NCI-H82 treated with DMSO at 0.1 percent for 48 hours (cell line): ENCODE data around the gene CTNNA3.

Experiments
- DNase-seq: peaks from one replicate; lab custom pipeline; 2025; ENCODE audit not compliant: unreplicated experiment; lab: John Stamatoyannopoulos, UW

The CTNNA3 gene

GRCh38 chr10:66951896-66952295 is 744.1 kb downstream of the CTNNA3 start:
- DNase-seq, result no peak

- no peak for DNase-seq
Observed at GRCh38 chr10:66943590-66943989, 752.4 kb downstream of the CTNNA3 start.

GRCh38 chr10:66942407-66942806 is 753.6 kb downstream of the CTNNA3 start:
- DNase-seq, result no peak

DNA sequence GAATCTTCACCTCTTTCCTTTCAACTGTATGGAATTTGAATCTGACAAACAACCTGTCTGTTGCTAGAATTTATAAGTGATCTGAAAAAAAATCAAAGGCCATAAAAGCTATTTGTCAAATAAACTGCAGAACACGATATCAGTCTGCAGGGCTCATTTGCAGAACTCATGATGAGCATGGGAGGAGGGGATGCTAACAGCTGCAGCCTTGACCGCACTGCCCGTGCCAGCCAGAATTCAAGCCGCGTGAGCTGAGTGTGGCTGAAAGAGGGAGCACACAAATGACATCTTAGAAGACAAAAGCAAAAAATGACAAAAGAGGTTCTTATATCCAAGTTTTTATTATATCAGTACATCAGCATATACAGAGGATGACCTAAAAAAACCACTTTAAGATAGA is 754.5 kb downstream of the CTNNA3 start:
- no peak for DNase-seq

GRCh38 chr10:66940965-66941364 is 755.0 kb downstream of the CTNNA3 start:
- no peak for DNase-seq

GRCh38 chr10:66934711-66935110 is 761.3 kb downstream of the CTNNA3 start:
- no peak for DNase-seq

DNA sequence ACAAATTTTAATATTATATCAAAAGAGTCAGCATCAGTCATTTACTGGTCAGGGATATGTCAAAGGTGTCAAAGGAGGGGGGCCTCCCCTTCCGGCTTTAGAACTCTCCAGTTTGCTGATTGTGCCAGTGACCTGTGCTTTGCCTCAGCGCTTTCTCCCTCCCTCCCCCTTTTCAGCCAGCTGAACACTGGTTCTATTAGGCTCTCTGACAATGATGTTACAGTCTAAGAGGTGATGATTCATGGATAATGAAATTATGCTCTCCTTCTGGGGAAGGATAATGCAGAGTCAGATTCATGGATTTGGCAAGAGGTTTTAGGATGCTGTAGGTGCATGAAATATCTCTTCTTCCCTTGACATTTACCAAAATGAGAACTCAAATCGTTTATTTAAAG is 764.0 kb downstream of the CTNNA3 start:
- DNase-seq, result no peak

DNA sequence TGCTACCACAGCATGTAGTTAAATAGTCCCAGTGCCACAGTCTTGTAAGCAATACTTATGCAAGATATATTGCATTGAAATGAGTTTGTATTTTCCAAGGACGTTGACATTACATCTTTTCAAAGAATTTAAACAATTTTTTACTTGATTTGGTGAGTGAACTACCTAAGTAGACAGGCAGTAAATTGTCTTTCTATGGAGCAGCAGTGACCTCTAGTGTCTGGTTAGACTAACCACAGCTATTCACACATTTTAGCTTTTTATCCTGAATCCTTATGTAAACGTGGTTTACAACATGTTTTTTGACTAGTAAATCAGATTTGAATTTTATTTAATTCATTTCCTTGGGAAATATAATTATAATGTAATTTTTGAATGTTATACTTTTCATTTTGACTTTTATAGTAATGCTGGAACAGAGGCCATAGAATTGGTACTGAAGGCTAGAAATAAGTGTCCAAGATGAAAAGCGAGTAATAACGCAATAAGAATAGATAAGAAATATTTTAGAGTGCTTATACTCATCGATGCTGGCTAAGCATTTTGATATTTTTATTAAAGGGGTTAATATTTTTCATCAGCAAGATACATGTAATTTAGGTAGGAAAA is 764.6 kb downstream of the CTNNA3 start:
- peak; percentile 54 for DNase-seq

GRCh38 chr10:66929375-66929774 is 766.6 kb downstream of the CTNNA3 start:
- no peak for DNase-seq

DNA sequence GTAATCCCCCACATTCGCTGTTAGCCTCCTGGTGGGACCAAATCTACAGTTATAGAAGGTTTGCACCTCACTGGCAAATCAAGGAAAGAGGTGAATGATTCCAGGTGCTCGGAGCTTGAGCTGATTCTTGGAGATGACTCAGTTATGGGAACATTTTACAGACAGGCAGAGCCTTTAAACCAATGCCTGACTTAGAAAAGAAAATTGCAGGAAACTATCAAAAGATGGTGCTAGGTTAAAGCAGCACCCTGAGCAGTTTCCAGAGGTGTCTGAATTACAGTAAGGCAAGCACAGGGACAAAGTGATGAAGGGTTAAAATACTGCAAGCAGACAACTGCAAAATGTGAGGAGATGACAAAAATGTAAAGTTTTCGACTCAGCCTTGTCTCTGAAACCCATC is 767.2 kb downstream of the CTNNA3 start:
- DNase-seq, result no peak

- DNase-seq, result no peak
Observed at GRCh38 chr10:66927971-66928770, 767.8 kb downstream of the CTNNA3 start.

- no peak for DNase-seq
Observed at GRCh38 chr10:66927251-66927935, 768.6 kb downstream of the CTNNA3 start.

GRCh38 chr10:66926841-66927240 is 769.2 kb downstream of the CTNNA3 start:
- DNase-seq, result no peak

DNA sequence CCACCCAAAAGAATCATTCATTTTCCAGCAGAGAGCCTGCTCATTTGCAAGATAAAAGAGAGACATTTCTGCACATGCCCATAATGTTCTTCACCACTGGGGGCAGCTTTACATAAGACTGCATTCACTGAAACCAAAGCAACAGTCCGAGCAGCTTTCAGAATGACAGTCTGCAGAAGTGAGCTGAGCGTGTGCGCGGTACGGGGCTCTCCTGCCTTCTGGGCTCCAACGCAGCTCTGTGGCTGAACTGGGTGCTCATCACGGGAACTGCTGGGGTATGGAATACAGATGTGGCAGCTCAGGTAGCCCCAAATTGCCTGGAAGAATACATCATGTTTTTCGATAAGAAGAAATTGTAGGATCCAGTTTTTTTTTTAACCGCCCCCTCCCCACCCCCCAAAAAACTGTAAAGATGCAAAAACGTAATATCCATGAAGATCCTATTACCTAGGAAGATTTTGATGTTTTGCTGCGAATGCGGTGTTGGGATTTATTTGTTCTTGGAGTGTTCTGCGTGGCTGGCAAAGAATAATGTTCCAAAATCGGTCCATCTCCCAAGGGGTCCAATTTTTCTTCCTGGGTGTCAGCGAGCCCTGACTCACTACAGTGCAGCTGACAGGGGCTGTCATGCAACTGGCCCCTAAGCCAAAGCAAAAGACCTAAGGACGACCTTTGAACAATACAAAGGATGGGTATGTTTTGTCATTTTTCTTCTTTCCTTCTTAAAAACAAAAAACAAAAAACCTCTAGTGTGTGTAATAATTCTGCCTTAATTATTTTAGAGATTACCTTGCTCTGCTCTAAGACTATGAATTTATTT is 769.9 kb downstream of the CTNNA3 start, which contains the start of gene LRRTM3:
Gene LRRTM3, plus strand, starts transcription at position 141 of the 820 bp plus-strand sequence.
- peak; percentile 61 for DNase-seq

DNA sequence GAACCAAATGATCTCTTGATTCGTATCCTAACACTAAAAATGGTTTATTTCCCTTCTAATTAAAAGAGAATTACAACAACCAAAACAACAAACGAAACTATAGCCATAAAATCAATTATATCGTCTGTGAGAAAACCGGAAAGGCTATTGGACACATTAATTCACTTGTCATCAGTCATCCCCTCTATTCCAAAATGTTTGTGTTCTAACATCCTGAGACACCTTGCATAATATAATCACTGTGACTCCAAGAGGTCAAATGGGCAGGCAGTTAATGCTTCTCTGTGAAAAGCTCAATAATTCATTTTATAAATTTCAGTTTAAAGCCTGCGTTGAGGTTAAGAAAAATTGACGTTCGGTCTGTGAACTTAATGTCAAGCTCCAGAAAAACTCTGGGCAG is 770.6 kb downstream of the CTNNA3 start:
- DNase-seq, result no peak

DNA sequence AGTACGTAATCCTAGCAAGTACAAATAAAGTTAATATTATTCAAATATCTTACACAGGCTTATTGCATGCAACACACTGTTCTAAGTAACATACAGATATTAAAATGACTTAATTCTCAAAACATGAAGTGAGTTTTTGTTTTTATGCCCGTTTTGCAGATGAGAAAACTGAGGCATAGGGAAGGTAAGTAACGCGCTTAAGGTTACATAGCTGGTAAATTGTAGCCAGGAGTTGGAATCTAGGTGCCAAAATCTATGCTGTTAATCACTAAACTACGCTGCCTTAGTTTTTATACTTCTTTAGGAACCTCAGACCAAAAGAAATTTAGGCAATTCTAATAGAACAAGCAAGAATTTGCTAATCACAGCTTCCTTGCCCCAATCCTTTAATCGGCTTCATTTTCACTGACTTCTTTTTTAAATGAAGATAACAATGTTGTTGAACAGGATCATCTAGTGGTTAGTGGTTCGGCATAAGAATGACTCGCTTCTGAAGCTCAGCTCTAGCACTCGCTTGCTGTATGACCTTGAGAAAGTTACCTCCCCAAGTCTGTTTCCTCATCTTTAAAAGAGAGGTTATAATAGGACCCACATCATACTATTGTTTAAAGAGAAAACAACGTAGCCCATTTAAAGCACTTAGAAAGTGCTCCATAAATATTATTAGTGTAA is 771.2 kb downstream of the CTNNA3 start:
- no peak for DNase-seq

DNA sequence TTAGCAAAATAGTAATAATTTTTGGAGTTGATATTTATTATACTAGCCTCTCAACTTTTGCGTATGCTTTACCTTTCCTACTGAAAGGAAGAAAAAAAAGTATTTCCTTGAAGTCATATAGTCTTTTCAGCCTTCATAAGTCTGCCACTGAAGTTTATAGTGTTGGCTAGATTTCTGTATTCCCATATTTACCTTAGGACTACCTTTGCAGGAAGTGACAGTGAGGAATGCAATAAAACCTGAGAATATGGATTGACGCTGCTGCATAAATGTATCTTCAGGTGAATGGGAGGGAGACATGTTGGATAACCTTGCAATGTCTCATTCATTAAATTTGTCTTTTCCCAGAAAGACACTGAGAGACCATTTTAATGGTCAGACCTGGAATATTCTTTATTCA is 776.7 kb downstream of the CTNNA3 start:
- no peak for DNase-seq

DNA sequence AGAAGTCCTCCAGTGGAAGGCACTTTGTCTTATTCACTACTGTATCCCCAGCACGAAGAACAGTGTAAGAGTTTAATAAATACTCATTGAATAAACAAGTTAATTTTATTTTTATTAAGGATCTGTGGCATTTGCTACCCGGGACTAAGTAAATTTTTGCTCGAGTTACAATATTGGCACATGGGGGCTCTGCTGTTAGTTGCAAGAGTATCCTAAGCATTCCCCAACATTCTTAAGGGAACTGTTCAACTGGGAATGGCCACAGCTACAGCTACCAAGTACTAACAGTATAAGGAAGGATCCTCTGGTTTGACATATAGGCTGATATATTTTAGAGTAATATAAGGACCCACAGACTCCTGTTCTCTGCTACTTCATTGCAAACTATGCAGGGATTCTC is 778.9 kb downstream of the CTNNA3 start:
- no peak for DNase-seq

DNA sequence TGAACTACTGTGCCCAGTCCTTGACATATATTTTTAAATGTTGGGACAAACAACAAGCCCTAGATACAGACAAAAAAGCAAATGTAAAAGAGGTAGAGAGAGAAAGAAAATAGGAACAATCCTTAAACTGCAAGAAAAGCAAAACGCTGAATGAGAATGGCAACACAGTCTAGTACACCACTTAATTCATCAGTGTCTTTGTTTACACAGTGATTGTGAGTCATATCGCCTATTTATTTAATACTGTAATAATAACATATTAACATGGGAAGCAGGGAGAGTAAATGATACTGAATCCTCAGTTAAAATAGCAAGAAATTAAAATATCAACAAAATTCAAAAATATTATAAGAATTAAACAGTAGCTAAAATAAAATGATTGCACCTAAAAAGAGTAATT is 780.0 kb downstream of the CTNNA3 start:
- no peak for DNase-seq

DNA sequence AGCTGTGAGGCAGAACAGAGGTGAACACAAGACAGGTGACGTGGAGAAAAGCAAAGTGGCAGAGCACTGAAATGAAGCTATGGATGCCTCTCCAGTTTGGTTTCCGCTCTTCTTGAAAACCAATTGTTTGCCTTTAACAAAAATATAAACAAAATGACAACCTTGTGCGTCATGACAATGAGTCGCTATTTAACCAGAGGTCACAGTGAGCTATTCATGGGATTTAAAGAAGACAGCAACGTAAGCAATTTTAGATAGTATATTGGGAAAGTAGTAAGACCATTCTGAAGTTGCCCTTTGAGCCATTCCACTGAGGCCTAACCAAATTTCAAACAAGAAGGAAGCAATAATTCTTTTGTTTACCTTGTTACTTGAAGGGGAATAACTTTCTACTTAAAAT is 785.3 kb downstream of the CTNNA3 start:
- no peak for DNase-seq

DNA sequence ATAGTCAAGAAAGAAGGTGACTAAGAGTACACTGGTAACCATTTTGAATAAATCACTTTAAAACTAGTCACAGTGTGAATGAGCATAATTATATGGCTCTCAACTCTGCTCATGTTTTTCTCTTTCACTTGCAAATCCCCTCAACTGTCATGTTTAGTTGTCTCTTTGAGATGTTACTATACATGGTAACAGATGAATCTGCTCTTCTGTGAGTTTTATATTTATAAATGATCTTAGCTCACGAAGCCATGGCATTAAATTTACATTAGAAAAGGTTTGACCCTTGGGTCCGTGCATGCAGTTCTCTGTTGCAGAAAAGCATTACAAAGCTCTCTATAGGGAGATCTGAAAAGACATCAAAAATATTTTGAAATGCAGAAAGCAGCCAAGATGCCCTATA is 803.1 kb downstream of the CTNNA3 start:
- DNase-seq, result no peak
